ENCODE results near the gene NFIB. TPM values are rescaled to one million over a fixed set of nuclear protein-coding genes. Genes with fewer than 3 reads are reported as not detected.
A peak's percentile ranks its signal among the peaks of the same experiment; 100 is the strongest.

NFIB gene
- total RNA-seq, 4 donors from 2014 or later, result 61.0 to 68.3 (median 65.4) TPM

DNA sequence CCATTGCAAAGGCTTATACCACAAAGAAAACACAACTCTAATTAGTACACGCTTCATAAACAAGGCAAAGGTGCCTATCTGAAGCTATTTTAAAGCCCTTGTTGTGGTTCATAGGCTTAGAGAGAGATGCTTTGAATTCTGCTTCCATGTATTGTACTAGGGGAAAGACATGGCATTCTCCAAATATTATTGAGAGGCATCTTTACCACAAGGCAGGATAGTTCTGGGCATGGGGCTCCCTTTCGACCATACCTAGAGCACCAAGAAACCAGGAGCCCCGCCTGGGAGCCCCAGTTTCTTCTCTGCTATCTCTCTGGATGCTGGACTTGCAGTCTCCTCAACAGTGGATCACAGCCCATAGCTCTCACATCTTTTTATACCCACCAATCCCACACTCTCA lies 93.7 kb downstream of the NFIB start:
- 92 to 97% methylated on average over 3 of the region's 3 CpGs for WGBS, 2 donors (ENCODE audit: low coverage in 1 of 2)
- TF ChIP-seq POLR2AphosphoS5 (IDR thresholded peaks at IDR 0.05) (no peak), POLR2A (IDR thresholded peaks at IDR 0.05) (no peak), EP300 (IDR thresholded peaks at IDR 0.05) (no peak)
- TF ChIP-seq, protein P1, sequence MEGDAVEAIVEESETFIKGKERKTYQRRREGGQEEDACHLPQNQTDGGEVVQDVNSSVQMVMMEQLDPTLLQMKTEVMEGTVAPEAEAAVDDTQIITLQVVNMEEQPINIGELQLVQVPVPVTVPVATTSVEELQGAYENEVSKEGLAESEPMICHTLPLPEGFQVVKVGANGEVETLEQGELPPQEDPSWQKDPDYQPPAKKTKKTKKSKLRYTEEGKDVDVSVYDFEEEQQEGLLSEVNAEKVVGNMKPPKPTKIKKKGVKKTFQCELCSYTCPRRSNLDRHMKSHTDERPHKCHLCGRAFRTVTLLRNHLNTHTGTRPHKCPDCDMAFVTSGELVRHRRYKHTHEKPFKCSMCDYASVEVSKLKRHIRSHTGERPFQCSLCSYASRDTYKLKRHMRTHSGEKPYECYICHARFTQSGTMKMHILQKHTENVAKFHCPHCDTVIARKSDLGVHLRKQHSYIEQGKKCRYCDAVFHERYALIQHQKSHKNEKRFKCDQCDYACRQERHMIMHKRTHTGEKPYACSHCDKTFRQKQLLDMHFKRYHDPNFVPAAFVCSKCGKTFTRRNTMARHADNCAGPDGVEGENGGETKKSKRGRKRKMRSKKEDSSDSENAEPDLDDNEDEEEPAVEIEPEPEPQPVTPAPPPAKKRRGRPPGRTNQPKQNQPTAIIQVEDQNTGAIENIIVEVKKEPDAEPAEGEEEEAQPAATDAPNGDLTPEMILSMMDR (IDR thresholded peaks at IDR 0.05), result no peak
- Histone ChIP-seq H3K27me3 (no peaks in the 10 kb centered on the region), H3K9me3 (no peaks in the 10 kb centered on the region), H3K36me3 (no peaks in the 10 kb centered on the region), H3K4me3 (no peak overlapping the region), H3K4me1 (peaks cover 11 to 53% (median 13%) of the 10 kb centered on the region in 3 donors), H3K27ac (peak overlapping the region in 3 of 4 donors; percentile 7 to 45 (median 26))
- ATAC-seq, result no peak

- Histone ChIP-seq H3K27ac (peak overlapping the region in 3 of 4 donors; percentile 7 to 45 (median 26)), H3K9me3 (no peaks in the 10 kb centered on the region), H3K27me3 (no peaks in the 10 kb centered on the region), H3K36me3 (no peaks in the 10 kb centered on the region), H3K4me1 (peaks cover 11 to 53% (median 13%) of the 10 kb centered on the region in 3 donors), H3K4me3 (no peak overlapping the region)
- 16 to 50% methylated on average over 4 of the region's 4 CpGs for WGBS, 2 donors (ENCODE audit: low coverage in 1 of 2)
- no peak for ATAC-seq
- TF ChIP-seq POLR2AphosphoS5 (IDR thresholded peaks at IDR 0.05) (no peak), EP300 (IDR thresholded peaks at IDR 0.05) (no peak), POLR2A (IDR thresholded peaks at IDR 0.05) (no peak)
- TF ChIP-seq, protein P1 (IDR thresholded peaks at IDR 0.05), result no peak
Measured at GRCh38 chr9:14219850-14220249, 94.1 kb downstream of the NFIB start.

DNA sequence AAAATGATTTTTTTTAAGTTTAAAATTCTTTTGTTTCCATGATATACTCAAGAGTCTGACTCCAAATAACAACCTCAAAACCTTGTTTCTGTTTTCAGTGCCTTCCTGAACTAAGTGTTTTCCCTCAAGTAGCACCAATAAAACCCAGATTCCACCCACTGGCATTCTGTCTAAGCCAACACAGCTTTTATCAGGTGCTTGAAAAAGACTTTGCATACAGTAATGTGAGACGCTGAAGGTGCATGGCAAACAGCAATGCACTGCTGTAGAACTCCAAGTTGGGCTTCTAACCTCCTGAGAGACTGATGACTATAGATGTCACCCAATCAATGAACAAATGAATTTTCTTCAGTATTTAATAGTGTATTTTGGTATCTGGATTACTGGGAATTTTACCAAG lies 95.7 kb downstream of the NFIB start:
- Histone ChIP-seq H3K4me1 (peaks cover 11 to 65% (median 13%) of the 10 kb centered on the region in 3 donors), H3K36me3 (no peaks in the 10 kb centered on the region), H3K27ac (no peak overlapping the region), H3K4me3 (no peak overlapping the region), H3K27me3 (no peaks in the 10 kb centered on the region), H3K9me3 (no peaks in the 10 kb centered on the region)
- 100% methylated on average over 1 of the region's 1 CpG for WGBS, 2 donors (ENCODE audit: low coverage in 1 of 2)
- ATAC-seq, result no peak
- TF ChIP-seq POLR2AphosphoS5 (IDR thresholded peaks at IDR 0.05) (no peak), EP300 (IDR thresholded peaks at IDR 0.05) (no peak), POLR2A (IDR thresholded peaks at IDR 0.05) (no peak)
- TF ChIP-seq, protein P1 (IDR thresholded peaks at IDR 0.05), result no peak

GRCh38 chr9:14216612-14217194 lies 97.2 kb downstream of the NFIB start:
- peaks cover 6 to 75% (median 8%) of the 10 kb centered on the region in 3 donors for H3K4me1 ChIP-seq
- TF ChIP-seq POLR2A (IDR thresholded peaks at IDR 0.05) (no peak), POLR2AphosphoS5 (IDR thresholded peaks at IDR 0.05) (no peak), EP300 (IDR thresholded peaks at IDR 0.05) (no peak)
- TF ChIP-seq, protein P1 (IDR thresholded peaks at IDR 0.05), result no peak
- WGBS, 2 donors (ENCODE audit: low coverage in 1 of 2), result 90 to 100% methylated on average over 1 of the region's 1 CpG

DNA sequence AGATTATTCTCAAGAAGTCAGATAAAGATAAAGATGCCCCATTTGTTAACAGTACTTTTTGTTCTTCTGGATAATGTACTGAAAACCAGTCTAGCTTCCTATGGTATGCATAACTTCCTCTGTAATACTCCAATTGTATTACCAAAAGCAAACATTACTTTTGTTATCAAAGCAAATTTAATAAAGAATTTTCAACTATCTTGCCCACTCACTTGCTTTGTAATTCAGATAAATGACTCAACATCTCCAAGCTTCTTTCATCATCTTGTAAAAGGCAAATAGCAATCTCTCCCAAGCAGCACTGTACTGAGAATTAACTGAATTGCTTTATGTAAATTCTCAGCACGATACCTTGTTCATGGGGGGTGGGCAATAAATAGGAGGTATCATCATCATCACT lies 98.3 kb downstream of the NFIB start:
- H3K4me3 ChIP-seq, result no peak overlapping the region
- H3K27ac ChIP-seq, result no peak overlapping the region
- WGBS, 2 donors (ENCODE audit: low coverage in 1 of 2), result 78 to 95% methylated on average over 1 of the region's 1 CpG
- TF ChIP-seq, protein P1 (IDR thresholded peaks at IDR 0.05), result no peak
- TF ChIP-seq POLR2A (IDR thresholded peaks at IDR 0.05) (no peak), EP300 (IDR thresholded peaks at IDR 0.05) (no peak), POLR2AphosphoS5 (IDR thresholded peaks at IDR 0.05) (no peak)
- no peaks in the 10 kb centered on the region for H3K36me3 ChIP-seq
- peaks cover 0 to 75% (median 5%) of the 10 kb centered on the region in 3 donors for H3K4me1 ChIP-seq
- no peaks in the 10 kb centered on the region for H3K27me3 ChIP-seq
- ATAC-seq, result no peak
- H3K9me3 ChIP-seq, result no peaks in the 10 kb centered on the region

More at GRCh38 chr9:14216612-14217194, 97.2 kb downstream of the NFIB start:
- no peaks in the 10 kb centered on the region for H3K27me3 ChIP-seq
- H3K4me3 ChIP-seq, result no peak overlapping the region
- no peaks in the 10 kb centered on the region for H3K36me3 ChIP-seq
- no peak for ATAC-seq
- H3K27ac ChIP-seq, result no peak overlapping the region
- H3K9me3 ChIP-seq, result no peaks in the 10 kb centered on the region

All from gastroesophageal sphincter (tissue), 4 donors.